Measurements from ENCODE around the gene APOBEC3A.

GRCh38 chr22:38959590-38959989, 2.2 kb downstream of the APOBEC3A start:
- TF ChIP-seq POLR2AphosphoS5 (IDR thresholded peaks at IDR 0.05; ENCODE audit: low read depth, low read length) (no peak), TAF1 (IDR thresholded peaks at IDR 0.05; ENCODE audit: borderline replicate concordance, insufficient read depth, low read length) (no peak), SIN3A (IDR thresholded peaks at IDR 0.05; ENCODE audit: borderline replicate concordance, insufficient read depth, low read length) (no peak)
- TF ChIP-seq, protein P1, sequence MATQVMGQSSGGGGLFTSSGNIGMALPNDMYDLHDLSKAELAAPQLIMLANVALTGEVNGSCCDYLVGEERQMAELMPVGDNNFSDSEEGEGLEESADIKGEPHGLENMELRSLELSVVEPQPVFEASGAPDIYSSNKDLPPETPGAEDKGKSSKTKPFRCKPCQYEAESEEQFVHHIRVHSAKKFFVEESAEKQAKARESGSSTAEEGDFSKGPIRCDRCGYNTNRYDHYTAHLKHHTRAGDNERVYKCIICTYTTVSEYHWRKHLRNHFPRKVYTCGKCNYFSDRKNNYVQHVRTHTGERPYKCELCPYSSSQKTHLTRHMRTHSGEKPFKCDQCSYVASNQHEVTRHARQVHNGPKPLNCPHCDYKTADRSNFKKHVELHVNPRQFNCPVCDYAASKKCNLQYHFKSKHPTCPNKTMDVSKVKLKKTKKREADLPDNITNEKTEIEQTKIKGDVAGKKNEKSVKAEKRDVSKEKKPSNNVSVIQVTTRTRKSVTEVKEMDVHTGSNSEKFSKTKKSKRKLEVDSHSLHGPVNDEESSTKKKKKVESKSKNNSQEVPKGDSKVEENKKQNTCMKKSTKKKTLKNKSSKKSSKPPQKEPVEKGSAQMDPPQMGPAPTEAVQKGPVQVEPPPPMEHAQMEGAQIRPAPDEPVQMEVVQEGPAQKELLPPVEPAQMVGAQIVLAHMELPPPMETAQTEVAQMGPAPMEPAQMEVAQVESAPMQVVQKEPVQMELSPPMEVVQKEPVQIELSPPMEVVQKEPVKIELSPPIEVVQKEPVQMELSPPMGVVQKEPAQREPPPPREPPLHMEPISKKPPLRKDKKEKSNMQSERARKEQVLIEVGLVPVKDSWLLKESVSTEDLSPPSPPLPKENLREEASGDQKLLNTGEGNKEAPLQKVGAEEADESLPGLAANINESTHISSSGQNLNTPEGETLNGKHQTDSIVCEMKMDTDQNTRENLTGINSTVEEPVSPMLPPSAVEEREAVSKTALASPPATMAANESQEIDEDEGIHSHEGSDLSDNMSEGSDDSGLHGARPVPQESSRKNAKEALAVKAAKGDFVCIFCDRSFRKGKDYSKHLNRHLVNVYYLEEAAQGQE (IDR thresholded peaks at IDR 0.05; ENCODE audit: insufficient read depth in 1 of 2, low read depth in 2 of 2, low read length in 2 of 2), result no peak
